ENCODE measurements around the gene ENO4. TPM values are rescaled to one million over a fixed set of nuclear protein-coding genes. Genes with fewer than 3 reads are reported as not detected.

The ENO4 gene
- total and polyA plus RNA-seq, 9 donors: 0.30 to 2.8 (median 0.72) TPM

DNA sequence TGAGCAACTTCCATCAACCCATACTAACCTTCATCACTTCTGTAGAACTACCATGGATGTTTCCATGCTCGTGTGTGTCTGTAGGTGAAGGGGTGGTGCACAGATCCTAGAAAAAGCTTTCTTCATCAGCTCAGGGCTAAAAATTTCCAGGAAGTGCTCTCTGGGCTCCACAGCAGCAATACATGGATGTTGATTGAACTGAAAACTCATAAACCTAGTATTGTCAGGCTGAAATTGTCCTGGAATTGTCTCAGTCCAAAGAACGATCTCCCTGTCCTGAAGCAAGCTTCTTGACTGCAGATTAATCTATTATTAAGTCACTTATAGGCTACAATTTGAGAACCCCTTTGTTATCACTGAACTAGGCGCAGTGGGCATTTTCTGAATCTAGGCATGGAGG is 39.8 kb downstream of the ENO4 start:
- WGBS, 3 donors: 60 to 95% (median 91%) methylated on average over 3 of the region's 3 CpGs
- Histone ChIP-seq H3K36me3 (no peaks in the 10 kb centered on the region), H3K9me3 (no peaks in the 10 kb centered on the region), H3K27me3 (no peaks in the 10 kb centered on the region), H3K4me3 (no peak overlapping the region), H3K27ac (no peak overlapping the region), H3K4me1 (ENCODE audit: insufficient read depth) (no peaks in the 10 kb centered on the region)
- TF ChIP-seq POLR2A (IDR thresholded peaks at IDR 0.05): no peak
- TF ChIP-seq, protein P1, sequence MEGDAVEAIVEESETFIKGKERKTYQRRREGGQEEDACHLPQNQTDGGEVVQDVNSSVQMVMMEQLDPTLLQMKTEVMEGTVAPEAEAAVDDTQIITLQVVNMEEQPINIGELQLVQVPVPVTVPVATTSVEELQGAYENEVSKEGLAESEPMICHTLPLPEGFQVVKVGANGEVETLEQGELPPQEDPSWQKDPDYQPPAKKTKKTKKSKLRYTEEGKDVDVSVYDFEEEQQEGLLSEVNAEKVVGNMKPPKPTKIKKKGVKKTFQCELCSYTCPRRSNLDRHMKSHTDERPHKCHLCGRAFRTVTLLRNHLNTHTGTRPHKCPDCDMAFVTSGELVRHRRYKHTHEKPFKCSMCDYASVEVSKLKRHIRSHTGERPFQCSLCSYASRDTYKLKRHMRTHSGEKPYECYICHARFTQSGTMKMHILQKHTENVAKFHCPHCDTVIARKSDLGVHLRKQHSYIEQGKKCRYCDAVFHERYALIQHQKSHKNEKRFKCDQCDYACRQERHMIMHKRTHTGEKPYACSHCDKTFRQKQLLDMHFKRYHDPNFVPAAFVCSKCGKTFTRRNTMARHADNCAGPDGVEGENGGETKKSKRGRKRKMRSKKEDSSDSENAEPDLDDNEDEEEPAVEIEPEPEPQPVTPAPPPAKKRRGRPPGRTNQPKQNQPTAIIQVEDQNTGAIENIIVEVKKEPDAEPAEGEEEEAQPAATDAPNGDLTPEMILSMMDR (IDR thresholded peaks at IDR 0.05): no peak
- TF ChIP-seq EP300 (IDR thresholded peaks at IDR 0.05): no peak
- intact Hi-C loops (cut with DNase I): no loop called here
- DNase-seq: no peak

DNA sequence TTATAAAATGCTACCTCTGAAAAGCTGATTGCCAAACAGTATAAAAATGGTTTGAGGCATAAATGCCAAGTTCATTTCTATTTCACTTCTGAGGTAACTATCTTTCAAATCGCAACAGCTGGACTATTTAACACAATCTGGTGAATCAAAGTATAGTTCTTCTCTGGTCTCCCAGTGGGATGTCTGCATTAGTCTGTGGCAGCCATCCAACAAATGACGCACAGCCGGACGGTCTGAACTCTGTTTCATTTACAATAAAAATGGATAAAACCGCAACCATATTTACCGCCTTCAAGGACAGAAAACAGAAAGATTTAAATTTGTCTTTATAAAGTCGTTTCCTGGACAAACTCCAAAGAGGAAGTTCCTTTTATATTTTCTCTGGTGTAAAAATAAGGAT is 41.9 kb downstream of the ENO4 start:
- no peaks in the 10 kb centered on the region for H3K27me3 ChIP-seq
- peak in 2 of 5 donors; percentile 22 to 25 for DNase-seq
- no peak for TF ChIP-seq EP300 (IDR thresholded peaks at IDR 0.05)
- TF ChIP-seq, protein P1 (IDR thresholded peaks at IDR 0.05): no peak
- TF ChIP-seq POLR2A (IDR thresholded peaks at IDR 0.05): no peak
- no peaks in the 10 kb centered on the region for H3K9me3 ChIP-seq
- H3K27ac ChIP-seq: no peak overlapping the region
- H3K36me3 ChIP-seq: no peaks in the 10 kb centered on the region
- WGBS, 3 donors: 1 to 11% (median 8%) methylated on average over 7 of the region's 7 CpGs
- intact Hi-C loops (cut with DNase I): no loop called here
- no peaks in the 10 kb centered on the region for H3K4me1 ChIP-seq (ENCODE audit: insufficient read depth)
- no peak overlapping the region for H3K4me3 ChIP-seq

DNA sequence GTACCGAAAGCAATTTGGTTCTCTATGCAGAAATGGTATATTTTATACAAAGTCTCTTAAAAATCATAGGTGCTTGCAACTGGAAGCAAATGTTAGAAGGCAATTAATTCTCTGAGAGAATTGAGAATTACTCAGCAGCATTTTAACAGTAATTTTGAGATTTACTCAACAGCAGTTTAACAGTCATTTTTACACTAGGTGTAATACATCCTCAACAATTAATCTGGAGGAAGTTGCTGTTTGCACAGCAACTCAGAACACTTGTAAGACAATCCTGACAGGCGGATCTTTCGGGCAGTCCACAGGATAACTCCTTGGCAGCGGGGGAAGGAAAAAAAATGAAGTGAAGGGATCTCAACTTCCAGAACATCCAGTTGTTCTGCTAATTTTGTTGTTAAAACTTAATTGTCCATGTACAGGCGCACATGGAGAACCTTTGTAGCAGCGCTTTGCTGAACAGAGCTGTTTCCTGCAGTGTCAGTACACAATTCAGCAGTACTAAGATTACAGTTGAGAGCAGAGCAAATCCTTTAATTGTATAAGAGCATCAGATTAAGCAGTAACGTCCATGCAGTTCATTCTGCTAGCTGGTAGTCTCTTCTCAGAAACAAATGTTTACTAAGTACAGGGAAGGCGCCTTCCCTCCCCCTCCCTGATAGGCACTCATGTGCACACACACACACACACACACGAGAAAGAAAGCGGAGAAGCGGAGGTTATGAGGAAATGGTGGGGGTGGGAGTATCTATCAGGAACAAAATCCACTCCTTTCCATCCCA is 43.8 kb downstream of the ENO4 start:
- no peak for DNase-seq

GRCh38 chr10:116893686-116894037 is 44.4 kb downstream of the ENO4 start:
- Histone ChIP-seq H3K36me3 (no peaks in the 10 kb centered on the region), H3K4me3 (no peak overlapping the region), H3K27ac (no peak overlapping the region), H3K9me3 (no peaks in the 10 kb centered on the region), H3K4me1 (ENCODE audit: insufficient read depth) (no peaks in the 10 kb centered on the region), H3K27me3 (no peaks in the 10 kb centered on the region)
- no peak for DNase-seq
- intact Hi-C loops (cut with DNase I): no loop called here
- TF ChIP-seq EP300 (IDR thresholded peaks at IDR 0.05) (no peak), POLR2A (IDR thresholded peaks at IDR 0.05) (no peak)
- TF ChIP-seq, protein P1 (IDR thresholded peaks at IDR 0.05): no peak

More for the DNA sequence above, 43.8 kb downstream of the ENO4 start:
- TF ChIP-seq POLR2A (IDR thresholded peaks at IDR 0.05) (no peak), EP300 (IDR thresholded peaks at IDR 0.05) (no peak)
- 61 to 69% (median 64%) methylated on average over 11 of the region's 11 CpGs for WGBS, 3 donors
- no peaks in the 10 kb centered on the region for H3K27me3 ChIP-seq
- intact Hi-C loops (cut with DNase I): no loop called here
- no peaks in the 10 kb centered on the region for H3K4me1 ChIP-seq (ENCODE audit: insufficient read depth)
- H3K9me3 ChIP-seq: no peaks in the 10 kb centered on the region
- no peak overlapping the region for H3K27ac ChIP-seq
- no peak overlapping the region for H3K4me3 ChIP-seq
- no peaks in the 10 kb centered on the region for H3K36me3 ChIP-seq

DNA sequence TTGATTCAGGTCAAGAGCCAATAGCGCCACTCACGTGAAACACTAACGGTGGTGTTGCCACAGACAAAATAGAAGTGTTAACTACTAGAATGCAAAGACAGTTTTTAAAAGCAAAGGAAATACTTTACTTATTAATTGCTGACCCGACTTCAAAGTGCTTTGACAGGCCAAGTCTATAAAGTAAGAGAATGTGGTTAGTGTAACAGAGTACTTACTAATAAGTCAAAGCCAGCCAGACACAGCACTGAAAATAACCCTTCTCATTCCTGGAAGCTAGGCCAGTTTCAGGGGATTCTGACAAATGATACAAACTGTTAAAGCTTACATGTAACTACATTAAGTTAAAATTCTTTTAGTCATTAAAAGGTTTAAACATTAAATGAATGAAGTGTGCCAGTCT is 50.3 kb downstream of the ENO4 start:
- Histone ChIP-seq H3K27ac (no peak overlapping the region), H3K4me1 (ENCODE audit: insufficient read depth) (no peaks in the 10 kb centered on the region), H3K36me3 (no peaks in the 10 kb centered on the region), H3K27me3 (no peaks in the 10 kb centered on the region), H3K4me3 (no peak overlapping the region), H3K9me3 (no peaks in the 10 kb centered on the region)
- WGBS, 3 donors: 82 to 87% (median 84%) methylated on average over 4 of the region's 4 CpGs
- intact Hi-C loops (cut with DNase I): no loop called here
- no peak for DNase-seq
- TF ChIP-seq POLR2A (IDR thresholded peaks at IDR 0.05) (no peak), EP300 (IDR thresholded peaks at IDR 0.05) (no peak)
- TF ChIP-seq, protein P1 (IDR thresholded peaks at IDR 0.05): no peak

All from ovary (tissue), 9 donors.